DMS79 (cell line): ENCODE measurements around the gene MIEF1.
A peak's percentile ranks its signal among the peaks of the same experiment; 100 is the strongest.

Source experiments
- DNase-seq: peaks from one replicate; lab custom pipeline; 2025; lab: John Stamatoyannopoulos, UW

Gene MIEF1

DNA sequence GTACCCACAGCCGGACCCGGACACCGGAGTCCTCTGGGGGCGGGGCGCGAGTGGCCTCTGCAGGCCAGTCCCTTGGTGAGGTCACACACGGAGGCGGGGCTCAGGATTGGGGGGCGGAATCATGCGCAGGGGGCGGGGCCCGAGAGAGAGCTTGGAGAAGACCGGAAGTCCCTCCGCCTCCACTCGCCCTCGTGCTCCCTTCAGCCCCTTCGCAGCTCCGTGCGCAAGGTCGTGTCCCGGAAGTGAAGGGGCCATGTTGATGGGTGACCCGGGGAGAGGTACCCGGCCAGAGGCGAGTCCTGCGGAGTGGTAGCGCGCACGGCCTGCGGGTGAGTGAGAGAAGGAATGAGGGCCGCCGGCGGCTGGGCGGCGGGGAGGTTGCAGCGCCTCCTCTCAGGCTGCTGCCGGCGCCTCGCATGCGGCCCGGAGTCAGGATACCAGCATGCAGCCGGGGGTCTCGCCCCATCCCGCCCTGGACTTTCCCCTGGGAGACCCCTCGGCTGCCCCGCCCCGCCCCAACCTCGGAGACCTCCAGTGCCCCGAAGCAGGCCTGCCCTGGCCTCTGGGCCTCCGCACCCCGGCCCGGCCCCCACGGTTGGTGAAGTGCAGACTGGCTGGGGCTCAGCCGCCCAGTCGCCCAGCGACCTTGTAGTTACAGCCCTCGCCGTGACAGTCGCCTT lies at the start of gene MIEF1:
Gene MIEF1 (plus strand): TSS at position 182 of the 680 bp plus-strand sequence. CDS start 9,005 bp downstream, outside the sequence.
- DNase-seq, result peak; percentile 71

DNA sequence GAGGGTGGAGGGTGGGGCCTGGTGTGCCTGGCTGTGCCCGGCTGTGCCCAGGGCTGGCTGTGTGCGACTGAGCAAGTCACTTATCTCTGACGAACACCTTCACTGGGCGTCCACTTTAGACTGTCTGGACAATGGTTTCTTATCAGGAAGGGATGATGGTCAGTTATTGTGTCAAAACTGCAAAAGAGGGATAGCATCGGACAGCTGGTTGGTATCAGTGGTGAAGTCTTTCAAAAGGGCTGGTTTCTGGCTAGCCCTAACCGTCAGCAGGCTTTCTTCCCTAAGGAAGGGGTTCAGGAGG lies 49.4 kb upstream of the MIEF1 start:
- DNase-seq, result no peak

DNA sequence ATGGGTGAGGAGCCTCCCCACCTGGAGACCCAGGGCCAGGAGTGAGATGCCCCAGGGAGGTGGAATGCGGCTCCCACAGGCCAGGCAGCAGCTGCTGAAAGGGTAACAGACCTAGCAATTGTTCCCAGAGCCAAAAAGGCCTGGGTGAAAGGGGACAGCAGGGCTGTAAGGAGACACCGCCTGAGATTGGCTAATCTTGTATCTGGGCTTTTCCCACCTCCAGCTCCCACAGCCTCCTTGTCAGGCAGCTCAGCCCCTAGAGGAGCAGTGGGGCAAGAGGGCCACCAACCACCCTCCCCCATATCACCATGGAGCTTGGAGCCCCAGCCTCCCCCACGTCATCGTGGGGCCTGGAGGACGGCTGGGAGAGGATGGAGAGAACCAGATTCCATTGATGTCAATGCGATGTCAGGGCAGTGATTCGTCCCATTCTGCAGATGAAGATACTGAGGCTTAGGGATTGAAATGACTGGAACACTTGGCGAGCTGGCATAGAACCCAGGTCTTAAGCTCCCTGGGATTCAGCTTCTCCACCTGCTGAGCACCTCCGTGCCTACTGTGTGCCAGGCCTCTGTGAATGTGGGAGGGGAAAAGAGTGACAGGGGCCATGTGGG lies 48.2 kb upstream of the MIEF1 start:
- DNase-seq, result no peak

DNA sequence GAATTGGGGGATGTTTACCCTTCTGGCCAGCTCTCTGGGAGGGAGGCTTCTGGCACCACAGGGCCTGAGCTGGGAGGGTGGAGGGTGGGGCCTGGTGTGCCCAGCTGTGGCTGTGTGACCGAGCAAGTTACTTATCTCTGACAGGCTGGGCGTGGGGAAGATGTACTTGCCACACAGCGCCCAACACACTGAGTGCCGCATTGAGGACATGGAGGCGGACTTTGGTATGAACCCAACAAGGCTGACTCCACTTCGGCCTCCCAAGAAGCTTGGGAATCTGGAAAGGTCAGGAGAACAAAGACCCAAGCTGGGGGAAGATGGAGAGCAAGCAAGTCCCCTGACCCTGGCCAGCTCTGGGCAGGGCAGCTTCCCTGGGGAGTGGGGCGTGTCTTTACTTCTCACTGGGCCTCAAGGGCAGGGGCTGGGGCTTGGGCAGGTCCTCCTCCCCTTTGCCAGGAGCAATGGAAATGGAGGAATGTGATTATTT lies 47.7 kb upstream of the MIEF1 start:
- no peak for DNase-seq

DNA sequence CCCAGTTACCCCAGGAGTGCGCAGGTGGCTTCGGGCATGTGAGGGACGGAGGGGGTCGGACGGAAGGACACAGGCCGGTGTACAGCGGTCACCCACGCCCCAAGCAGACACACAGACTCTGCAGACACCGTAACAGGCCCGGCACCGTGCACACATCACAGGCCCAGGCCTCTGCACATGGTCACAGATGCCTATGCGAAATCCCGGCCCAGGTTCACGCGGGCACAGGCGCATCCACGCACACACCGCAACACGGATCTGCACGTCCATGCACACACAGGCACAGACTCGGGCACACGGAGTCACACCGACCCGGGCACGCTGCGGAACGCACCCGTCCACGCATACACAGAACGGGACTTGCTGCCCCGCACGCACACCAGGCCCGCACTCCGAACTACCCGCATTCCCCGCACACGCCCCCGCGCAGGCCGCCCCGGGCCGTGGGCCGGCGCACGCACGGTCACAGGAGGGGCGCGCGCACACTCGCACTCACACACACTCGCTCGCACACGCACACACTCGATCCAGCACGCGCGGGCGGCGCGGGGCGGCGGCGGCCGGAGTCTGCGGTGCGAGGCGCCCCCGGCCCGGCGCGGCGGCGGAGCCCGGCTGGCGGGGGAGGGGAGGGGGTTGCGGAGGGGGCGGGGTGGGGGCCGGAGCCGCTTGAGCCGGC lies 45.4 kb upstream of the MIEF1 start, which contains the start of gene MGAT3:
Gene MGAT3 (plus strand): TSS at position 491 of the 676 bp plus-strand sequence. CDS start 30,336 bp downstream, outside the sequence.
- no peak for DNase-seq

DNA sequence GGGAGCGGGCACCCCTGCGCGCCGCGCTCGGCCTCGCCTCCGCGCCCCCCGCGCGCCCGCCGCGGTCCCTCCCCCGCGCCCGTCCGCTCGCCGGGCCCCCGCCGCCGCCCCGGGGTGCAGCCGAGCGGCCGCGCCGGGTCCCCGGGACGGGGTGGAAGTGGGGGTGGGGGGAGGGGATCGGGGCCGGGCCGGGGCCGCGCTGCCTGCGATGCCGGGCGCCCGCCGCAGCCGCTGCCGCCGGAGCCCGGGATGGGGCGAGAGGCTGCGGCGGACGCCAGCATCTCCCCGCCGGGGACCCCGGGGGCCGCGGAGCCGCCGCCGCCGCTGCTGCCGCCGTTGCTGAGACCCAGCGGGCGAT lies 44.9 kb upstream of the MIEF1 start:
- no peak for DNase-seq

DNA sequence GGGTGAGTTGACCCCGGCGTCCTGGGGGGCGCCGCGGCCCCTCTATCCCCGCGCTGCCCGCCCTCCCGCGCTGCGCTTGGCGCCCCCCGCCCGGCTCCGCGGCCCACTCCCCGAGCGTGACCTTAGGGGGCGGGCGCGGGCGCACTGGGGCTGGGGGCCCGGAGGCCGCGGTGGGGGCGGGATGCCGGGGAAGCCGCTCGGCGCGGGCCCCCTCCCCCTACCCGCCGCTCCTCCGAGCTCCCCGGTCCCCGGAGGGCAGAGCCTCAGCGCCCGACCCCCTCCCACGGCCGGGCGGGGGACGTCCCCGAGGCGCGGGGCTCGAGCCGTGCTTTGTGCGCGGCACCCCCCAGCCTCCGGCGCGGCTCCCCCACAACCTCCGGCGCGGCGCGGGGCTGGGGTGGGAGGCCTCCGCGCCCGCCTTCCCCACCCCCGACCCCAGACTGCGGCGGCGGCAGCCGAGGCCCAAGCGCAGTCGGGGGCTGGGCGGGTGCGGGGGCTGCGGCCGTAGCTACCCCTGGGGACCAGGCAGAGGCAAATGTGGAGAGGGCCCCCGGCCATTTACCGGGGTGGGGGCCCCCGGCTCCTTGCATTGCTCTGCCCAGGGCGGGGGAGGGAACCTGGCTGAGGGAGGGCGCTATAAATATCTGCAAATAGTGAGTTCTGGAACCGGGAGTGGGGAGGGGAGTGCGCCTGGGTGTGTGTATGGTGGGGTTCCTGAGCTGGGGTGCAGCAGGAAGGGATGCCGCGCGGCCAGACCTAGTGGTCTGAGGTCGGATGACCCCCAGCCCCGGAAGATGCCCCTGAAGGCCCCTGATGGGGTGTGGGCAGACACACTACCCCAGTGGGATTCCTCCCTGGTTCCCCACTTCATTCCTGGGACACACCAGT lies 44.3 kb upstream of the MIEF1 start:
- no peak for DNase-seq

DNA sequence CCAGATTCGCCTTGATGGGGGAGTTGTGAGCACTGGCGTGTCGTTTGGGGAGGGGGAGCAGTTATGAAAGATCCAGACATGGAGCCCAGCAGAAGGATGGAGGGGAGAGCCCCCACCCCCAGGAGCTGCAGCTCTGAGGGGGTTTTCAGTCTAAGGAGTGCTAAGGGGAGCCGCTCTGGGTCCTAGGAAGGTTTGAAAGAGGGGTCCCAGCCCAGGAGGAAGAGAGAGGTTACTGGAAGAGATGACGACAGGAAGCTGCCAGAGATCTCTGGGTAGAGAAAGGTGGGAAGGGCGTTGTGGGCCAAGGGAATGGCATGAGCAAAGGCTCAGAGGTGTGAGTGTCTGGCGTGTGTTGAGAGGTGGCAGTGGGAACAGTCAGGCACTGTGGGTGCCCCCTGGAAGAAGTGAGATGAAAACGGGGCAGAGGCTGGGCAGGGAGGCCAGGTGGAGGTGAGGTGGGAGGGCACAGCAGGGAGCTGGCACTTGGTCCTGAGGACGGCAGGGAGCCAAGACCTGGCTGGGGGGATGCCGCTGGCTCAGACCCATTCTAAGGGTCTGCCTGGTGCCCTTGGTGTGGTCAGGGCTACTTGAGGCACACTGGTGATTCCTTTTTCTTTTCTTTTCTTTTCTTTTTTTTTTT lies 43.5 kb upstream of the MIEF1 start:
- no peak for DNase-seq

DNA sequence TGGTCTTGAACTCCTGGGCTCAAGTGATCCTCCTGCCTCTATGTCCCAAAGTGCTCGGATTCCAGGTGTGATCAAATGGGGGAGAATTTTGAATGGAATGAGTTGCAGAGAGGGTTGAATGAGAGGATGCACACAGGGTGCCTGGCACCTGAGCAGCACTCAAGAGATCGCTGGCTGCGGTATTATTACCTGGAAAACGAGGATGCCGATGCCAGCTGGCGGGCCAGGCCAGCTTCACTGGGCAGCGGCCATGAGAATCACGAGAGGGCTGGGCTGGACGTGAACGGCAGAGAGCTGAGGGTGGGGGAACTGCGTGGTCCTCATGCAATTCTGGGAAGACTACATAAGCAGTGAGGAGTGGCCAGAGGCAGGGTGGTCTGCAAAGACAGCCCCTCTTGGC lies 42.4 kb upstream of the MIEF1 start:
- no peak for DNase-seq

DNA sequence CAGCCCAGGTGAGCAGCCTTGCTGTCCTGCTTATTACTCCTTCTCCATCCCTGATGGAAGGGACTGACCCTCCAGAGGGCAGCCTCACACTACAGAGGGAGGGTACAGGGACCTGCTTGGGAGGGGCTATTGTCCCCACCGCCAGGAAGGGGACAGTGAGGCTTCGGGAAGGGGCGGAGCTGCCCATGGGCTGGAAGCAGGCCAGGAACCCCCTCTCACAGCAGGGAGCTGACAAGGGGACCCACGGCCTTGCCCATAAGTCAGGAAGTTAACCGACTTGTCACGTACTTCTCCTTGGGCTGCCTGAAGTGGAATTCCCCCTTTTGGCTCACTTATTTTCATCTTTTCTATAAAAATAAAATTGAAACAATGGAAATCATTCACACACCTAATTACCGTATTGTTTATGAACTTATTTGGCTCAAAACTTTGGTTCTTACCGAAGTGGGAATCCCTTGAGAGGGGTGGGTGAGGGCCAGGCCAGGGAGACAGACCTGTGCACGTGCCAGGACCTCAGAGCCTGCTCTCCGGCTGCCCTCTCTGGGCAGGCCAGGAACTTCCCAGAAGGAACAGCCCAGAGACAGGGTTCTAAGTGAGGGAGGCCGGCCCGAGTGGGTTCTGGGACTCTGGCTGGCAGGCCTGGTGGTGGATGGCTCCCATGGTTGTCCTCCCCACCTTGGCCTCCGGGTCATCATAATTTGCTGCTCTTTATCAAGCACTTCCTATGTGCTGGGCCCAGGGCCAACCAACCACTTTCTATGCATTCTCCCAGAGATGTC lies 39.5 kb upstream of the MIEF1 start:
- no peak for DNase-seq

DNA sequence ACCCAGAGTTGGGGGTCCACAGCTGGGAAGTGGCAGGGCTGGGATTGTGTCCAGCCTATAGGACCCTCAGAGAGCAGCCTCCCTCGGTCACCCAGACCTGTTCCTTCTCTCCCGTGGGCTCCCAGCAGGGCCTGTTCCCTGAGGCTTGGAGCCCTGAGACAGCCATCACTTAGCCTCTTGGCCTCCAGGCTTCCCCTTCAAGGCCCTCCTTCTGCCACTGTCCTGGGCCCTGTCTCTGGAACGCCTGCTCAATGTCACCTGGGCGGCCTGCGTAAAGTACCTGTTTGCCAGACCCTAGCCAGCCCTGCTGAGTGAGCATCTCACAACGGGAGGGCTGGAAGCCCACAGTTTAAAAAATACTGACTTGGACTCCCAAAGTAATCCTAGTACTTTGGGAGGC lies 38.8 kb upstream of the MIEF1 start:
- no peak for DNase-seq

DNA sequence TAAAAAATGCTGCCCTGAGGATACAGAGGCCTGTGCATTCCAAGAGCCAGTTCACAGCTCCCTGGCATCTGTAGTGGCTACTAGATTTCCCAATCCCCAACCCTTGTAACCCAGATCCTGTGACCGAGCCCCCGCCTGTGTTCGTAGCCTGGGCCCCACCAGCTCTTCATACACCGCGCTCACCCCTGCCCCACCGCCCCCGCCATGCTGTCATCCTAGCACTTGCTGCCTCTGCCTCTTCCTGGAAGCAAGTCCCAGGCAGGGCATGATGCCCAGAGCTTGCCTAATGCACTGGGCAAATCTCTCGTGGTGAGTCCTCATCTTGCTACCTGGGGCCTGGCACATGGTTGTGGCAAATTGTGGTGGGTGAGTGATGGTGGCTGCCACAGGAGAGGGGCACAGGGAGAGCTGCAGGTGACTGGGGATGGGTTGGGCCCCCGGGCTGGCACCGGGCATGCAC lies 38.1 kb upstream of the MIEF1 start:
- DNase-seq, result peak; percentile 21

DNA sequence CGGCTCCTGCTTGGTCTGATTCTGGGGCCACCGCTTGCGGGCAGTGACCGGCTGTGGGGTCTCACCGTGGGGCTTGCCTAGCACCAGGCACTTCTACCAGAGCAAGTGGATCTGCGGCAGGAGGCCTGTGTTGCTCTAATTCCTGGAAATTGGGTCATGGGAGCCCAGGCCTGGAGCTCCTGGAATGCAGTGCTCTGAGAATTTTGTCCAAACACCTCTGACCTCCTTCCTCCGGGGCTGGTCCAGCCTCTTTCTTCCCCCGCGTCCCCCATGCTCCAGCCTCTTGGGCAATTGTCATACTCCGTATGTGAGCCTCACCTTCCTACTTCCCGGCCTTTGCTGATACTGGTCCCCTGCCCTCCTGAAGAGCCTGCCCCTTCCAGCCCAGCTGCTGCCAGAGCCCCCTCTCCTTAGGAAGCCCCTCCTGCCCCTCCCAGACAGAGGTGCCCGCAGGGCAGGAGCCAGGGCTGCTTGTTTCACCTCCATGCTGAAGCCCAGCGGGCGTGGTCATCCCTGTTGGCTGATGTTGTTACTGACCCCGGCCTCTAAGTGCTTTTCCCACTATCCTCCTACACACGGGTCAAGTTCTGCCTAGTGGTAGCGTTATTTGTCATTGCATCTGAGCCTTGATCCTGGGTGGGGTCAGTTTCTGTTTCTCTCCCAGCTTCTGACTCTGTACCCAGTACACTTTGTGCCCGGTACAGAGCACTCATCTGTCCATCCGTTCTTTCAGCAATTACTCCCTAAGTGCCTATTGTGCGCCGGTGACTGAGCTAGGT lies 35.7 kb upstream of the MIEF1 start:
- DNase-seq, result no peak

DNA sequence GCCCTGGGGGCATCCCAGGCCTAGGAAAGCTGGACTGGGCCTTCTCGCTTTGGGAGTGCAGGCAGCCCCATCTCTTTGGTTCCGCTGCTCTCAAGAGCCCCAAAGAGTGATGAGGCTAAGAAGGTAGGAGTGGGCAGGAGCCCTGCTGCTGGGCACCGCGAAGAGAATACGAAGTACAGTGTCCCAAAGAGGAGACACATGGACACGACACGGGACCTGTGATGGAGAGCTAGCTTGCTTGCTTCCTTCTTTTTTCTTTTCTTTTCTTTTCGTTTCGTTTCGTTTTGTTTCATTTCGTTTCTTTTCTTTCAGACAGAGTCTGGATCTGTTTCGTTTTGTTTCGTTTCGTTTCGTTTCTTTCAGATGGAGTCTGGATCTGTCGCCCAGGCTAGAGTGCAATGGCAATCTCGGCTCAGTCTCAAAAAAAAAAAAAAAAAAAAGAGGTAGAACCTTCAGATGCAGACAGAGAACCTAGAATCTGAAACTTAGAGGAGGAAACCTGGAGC lies 34.6 kb upstream of the MIEF1 start:
- DNase-seq, result no peak

DNA sequence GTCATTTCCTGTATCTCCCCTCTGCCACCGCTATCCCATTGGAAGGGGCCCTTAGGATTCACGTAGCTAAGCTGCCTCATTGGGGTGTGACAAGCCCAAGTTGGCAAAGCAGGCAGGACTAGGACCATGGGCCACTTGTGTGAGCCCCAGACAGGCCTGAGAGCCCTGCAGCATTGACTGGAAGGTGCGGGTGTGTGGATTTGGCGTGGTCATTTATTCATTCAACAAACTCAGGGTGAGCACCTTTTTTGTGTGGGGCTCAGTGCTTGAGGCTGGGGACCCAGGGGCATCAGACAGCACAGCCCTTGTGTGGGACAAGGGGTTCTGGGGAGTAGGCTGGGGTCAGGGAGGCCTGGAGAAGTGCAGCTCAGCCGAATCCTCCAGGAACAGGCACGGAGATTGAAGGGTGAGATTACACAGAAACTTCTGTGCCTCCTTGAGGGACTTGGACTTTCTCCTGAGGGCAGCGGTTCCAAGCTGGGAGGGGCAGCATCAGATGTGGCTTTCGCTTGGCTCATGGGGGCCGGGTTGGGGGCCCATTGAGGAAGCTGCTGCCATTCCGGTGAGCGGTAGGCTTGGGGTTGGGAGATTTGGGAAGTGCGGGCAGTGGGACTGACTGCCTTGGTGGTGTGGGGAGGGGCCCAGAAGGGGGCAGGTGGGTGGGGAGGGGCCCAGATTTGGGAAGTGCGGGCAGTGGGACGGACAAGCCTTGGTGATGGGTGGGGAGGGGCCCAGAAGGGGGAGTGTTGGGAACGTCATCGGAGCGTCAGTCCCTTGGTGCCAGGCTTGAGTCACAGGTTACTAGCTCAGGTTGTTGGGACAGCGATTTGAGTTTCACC lies 33.4 kb upstream of the MIEF1 start:
- no peak for DNase-seq

DNA sequence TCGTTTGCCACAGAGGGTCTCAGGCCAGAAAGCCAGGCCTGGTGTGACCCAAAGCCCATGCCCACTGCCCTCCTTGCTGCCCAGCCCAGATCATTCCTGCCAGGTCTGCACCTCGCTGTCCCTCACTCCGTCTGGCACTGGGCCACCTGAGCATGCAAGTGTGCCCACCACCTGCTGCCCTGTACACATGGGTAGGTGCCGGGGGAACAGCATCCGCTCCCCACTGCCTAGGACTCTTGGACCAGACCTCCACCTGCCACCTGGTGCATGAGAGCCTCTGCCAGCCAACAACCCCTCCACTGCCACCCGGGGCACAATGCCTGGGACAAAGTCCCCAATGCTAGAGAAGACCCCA lies 32.8 kb upstream of the MIEF1 start:
- DNase-seq, result no peak

DNA sequence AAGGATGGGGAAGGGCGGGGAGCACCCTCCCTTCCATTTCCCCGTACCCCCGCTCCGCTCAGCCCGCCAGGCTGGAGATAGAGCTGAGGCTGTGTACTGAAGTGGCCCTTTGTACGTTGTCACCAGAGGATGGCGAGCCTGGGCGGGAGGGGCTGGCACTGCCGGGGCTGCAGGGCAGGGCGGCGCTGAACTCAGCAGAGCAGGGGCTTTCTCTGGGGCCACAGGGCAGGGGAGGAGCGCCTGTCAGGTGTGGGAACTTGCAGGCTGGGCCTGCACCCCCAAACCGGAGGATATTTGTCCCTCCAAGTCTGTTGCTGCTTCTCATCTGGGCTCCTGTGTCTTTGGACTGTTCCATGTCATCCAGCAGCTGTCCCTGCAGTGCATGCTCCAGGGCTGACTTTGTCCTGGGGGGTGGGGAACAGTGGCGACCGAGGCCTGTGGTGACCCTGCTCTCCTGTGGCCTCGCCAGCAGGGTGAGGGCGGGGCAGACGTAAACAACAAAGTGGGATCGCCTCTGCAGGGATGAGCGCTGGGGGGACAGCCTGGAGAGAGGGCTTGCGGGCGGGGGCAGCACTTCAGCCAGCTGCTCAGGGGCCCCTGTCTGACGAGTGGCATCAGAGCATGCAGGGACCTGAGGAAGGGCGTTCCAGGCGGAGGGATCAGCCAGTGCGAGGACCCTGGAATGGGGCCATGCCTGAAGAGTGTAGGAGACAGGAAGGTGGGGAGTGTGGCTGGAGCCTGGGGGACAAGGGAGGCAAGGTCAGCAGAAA lies 32.2 kb upstream of the MIEF1 start:
- peak; percentile 29 for DNase-seq
